ENCODE results near the gene GJE1. TPM values are rescaled to one million over a fixed set of nuclear protein-coding genes. Genes with fewer than 3 reads are reported as not detected.

GJE1 gene
- total and polyA plus RNA-seq, 8 donors = not detected

- 90 to 93% methylated on average over 1 of the region's 1 CpG for WGBS, 2 donors
- peaks cover 0 to under 1% (median 0%) of the 10 kb centered on the region in 4 donors for H3K9me3 ChIP-seq
- intact Hi-C loops (cut with DNase I) = no loop called here
- FAIRE-seq = no peak
- no peaks in the 10 kb centered on the region for H3K27me3 ChIP-seq
- no peak for ATAC-seq
- H3K36me3 ChIP-seq = no peaks in the 10 kb centered on the region
- no peak for DNase-seq
- no peak overlapping the region for H3K4me3 ChIP-seq
- no peaks in the 10 kb centered on the region for H3K4me1 ChIP-seq
- no peak for TF ChIP-seq CTCF (IDR thresholded peaks at IDR 0.05)
- no peak overlapping the region for H3K27ac ChIP-seq
Observed at GRCh38 chr6:142183351-142183750, 50.6 kb downstream of the GJE1 start.

GRCh38 chr6:142184307-142184706, 51.6 kb downstream of the GJE1 start:
- no peak for DNase-seq

More at GRCh38 chr6:142184307-142184706, 51.6 kb downstream of the GJE1 start:
- Histone ChIP-seq H3K9me3 (no peaks in the 10 kb centered on the region), H3K4me1 (no peaks in the 10 kb centered on the region), H3K4me3 (no peak overlapping the region), H3K27ac (no peak overlapping the region), H3K27me3 (no peaks in the 10 kb centered on the region), H3K36me3 (no peaks in the 10 kb centered on the region)
- intact Hi-C loops (cut with DNase I) = no loop called here
- TF ChIP-seq CTCF (IDR thresholded peaks at IDR 0.05) = no peak
- ATAC-seq (peak in 1 of 4 donors; percentile 47), FAIRE-seq (no peak)
- 86 to 98% methylated on average over 2 of the region's 2 CpGs for WGBS, 2 donors

Other genes starting within 250 kb of the GJE1 start
- under 1 TPM in 1 of 6 donors, not detected in 5; 0.12 TPM for gene NMBR, start 14.2 kb downstream of the GJE1 start, total RNA-seq
- not detected for gene NMBR, start 14.2 kb downstream of the GJE1 start, polyA plus RNA-seq
- 10 to 100 TPM in 4 of 6 donors, 1 to 10 TPM in 2; 9.8 to 20.3 (median 14.1) TPM for gene VTA1, start 14.3 kb downstream of the GJE1 start, total RNA-seq
- 10 to 100 TPM in 1 of 2 donors, 1 to 10 TPM in 1; 6.2 to 14.7 TPM for gene VTA1, start 14.3 kb downstream of the GJE1 start, polyA plus RNA-seq
- gene ADGRG6, start 169.1 kb downstream of the GJE1 start, total RNA-seq = 10 to 100 TPM in 1 of 6 donors, 1 to 10 TPM in 5; 2.2 to 10.7 (median 5.4) TPM
- gene ADGRG6, start 169.1 kb downstream of the GJE1 start, polyA plus RNA-seq = 1 to 10 TPM; 1.6 to 3.3 TPM